Transverse colon (tissue), 4 donors: Measurements from ENCODE around the gene NCOA1. TPM values are rescaled to one million over a fixed set of nuclear protein-coding genes. Genes with fewer than 3 reads are reported as not detected.

Experiments used
- DNase-seq: peaks from one replicate; pipeline ENCODE4 v3.0.0-alpha.2; 2019
- H3K27ac ChIP-seq, 4 donors: fragments of 200-600 bp; sonication (generic); 2 replicates each; pipeline ENCODE4 v1.5.1; 2016 to 2018; ENCODE audit warnings: inconsistent platforms in 4 of 4
- H3K27me3 ChIP-seq: fragments of 200-600 bp; sonication (generic); 2 replicates; pipeline ENCODE4 v1.5.1; 2017; ENCODE audit warnings: inconsistent platforms
- H3K36me3 ChIP-seq, 4 donors: fragments of 200-600 bp; sonication (generic); 2 replicates each; pipeline ENCODE4 v1.5.1; 2017 to 2019; ENCODE audit warnings: inconsistent platforms in 4 of 4
- H3K4me1 ChIP-seq, 4 donors: fragments of 200-600 bp; sonication (generic); 2 replicates each; pipeline ENCODE4 v1.5.1; 2017 to 2020; ENCODE audit warnings: inconsistent platforms in 4 of 4
- H3K4me3 ChIP-seq, 4 donors: fragments of 200-600 bp; sonication (generic); 1 replicate in 1 of 4; 2 replicates in 3 of 4; pipeline versions ENCODE4 v1.5.1 to v1.6.1; 2017 to 2019; ENCODE audit warnings: inconsistent platforms in 4 of 4
- H3K9me3 ChIP-seq, 2 donors: fragments of 200-600 bp; sonication (generic); 2 replicates each; pipeline ENCODE4 v1.5.1; 2017 to 2019; ENCODE audit warnings: inconsistent platforms in 2 of 2
- CTCF ChIP-seq, 5 experiments: fragments of 200-600 bp in 3 of 5; fragments of 450-650 bp in 2 of 5; sonication (generic) in 3 of 5; IDR thresholded peaks; 1 replicate in 2 of 5; 2 replicates in 3 of 5; pipeline ENCODE4 v1.5.1; 2016 to 2017; ENCODE audit warnings: antibody characterized with exemption in 5 of 5, inconsistent platforms in 3 of 5, mild to moderate bottlenecking in 2 of 5, moderate library complexity in 1 of 5
- EP300 ChIP-seq: sonication (generic); formaldehyde crosslinking; IDR thresholded peaks from one replicate; pipeline ENCODE4 v1.6.1; 2017; ENCODE audit warnings: antibody characterized with exemption, low read depth
- POLR2A ChIP-seq: fragments of 450-650 bp; IDR thresholded peaks from one replicate; pipeline ENCODE4 v1.6.1; 2016; ENCODE audit warnings: antibody characterized with exemption, mild to moderate bottlenecking, moderate library complexity
- POLR2AphosphoS5 ChIP-seq, 3 donors: sonication (generic); formaldehyde crosslinking; IDR thresholded peaks; one replicate each; pipeline ENCODE4 v1.6.1; 2016; ENCODE audit warnings: antibody characterized with exemption in 3 of 3
- WGBS, 2 donors: methylation state at CpG; one replicate each; pipeline ENCODE4 v1.1.5; 2018; ENCODE audit warnings: low coverage in 1 of 2; 5-methylcytosine and 5-hydroxymethylcytosine counted together
- in situ Hi-C, 4 donors: fragments of 200-750 bp; cut with MboI; loops; one replicate each; pipeline versions ENCODE4 v1.15.0 to v1.15.1; 2017; ENCODE audit warnings: low sequenced_read_pairs in 3 of 4, low pct_ligation_motif_present in 1 of 4, low pct_unique_long_range_greater_than_20kb in 1 of 4
- intact Hi-C: fragments of 100-400 bp; cut with DNase I; formaldehyde crosslinking; loops from one replicate; pipeline ENCODE4 v1.15.1; 2023; ENCODE audit warnings: low total_unique reads
- total RNA-seq, 4 donors: library from RNA; depleted of rRNA; stranded (reverse); fragments of >200 nt; gene quantifications; one replicate each; pipeline ENCODE4 v1.1.0, GENCODE V29; 2016

Gene NCOA1
- 10 to 100 TPM; 32.9 to 56.5 (median 47.9) TPM for total RNA-seq

DNA sequence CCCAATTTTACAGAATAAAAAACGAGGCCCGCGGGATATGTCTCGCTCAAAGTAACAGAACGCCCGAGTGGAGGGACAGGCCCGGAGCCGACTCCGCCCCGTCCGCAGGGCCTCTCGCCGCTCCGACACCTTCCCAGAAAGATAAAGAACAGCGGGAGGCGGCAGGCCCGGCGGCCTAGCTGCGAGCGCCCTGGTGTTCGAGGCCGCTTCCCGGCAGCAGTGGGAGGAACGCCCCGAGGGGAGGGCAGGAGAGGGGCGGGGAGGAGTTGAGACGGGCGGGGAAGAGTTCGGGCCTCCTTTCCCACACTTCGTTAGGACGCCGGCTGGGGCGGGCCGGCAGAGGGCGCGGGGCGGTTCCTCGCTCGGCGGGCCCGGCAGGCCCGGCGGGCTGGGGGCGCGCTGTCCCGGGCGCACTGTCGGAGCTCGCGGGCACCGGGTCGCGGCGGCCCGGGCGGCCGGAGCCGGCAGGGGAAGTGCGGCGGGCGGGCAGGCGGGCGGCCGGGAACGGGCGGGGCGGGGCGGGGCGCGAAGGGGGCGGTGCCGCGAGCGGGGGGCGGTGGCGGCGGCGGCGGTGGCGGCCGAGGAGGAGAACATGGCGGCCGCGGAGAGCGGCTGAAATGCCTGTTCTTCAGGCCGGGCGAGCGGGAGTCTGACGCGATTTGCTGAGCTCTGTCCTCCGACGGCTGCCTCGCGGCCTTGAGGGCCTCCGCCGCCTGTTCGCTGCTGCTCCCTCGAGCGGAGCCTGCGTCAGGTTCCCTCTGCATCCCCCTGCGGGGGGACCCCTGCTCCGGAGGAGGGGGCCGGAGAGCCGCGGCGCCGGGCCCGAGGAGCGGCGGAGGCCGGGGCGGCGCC lies at the start of gene NCOA1:
TSS of gene NCOA1 (plus strand) at position 565 of the 852 bp plus-strand sequence. CDS start 167,424 bp downstream, outside the sequence.
- in situ Hi-C loops (no loop called here), intact Hi-C loops (no loop called here)
- peak; percentile 93 for DNase-seq
- 1% methylated on average over 41 of the region's 113 CpGs; no CpG with 5 or more reads in 1 of the 2 donors for WGBS, 2 donors
- no peaks in the 10 kb centered on the region for H3K27me3 ChIP-seq
- no peaks in the 10 kb centered on the region for H3K36me3 ChIP-seq
- no peaks in the 10 kb centered on the region for H3K9me3 ChIP-seq
- peaks cover 12 to 52% (median 24%) of the 10 kb centered on the region in 4 donors for H3K4me1 ChIP-seq
- TF ChIP-seq POLR2AphosphoS5 (IDR thresholded peaks at IDR 0.05) (peak; percentile 65 to 71 (median 65)), EP300 (no peak), CTCF (IDR thresholded peaks at IDR 0.05) (peak in 1 of 5 experiments; percentile 11)
- peak within 1 kb of the TSS; percentile 81 to 95 (median 90) for H3K4me3 ChIP-seq
- H3K27ac ChIP-seq, result peak within 1 kb of the TSS; percentile 89 to 94 (median 90)

DNA sequence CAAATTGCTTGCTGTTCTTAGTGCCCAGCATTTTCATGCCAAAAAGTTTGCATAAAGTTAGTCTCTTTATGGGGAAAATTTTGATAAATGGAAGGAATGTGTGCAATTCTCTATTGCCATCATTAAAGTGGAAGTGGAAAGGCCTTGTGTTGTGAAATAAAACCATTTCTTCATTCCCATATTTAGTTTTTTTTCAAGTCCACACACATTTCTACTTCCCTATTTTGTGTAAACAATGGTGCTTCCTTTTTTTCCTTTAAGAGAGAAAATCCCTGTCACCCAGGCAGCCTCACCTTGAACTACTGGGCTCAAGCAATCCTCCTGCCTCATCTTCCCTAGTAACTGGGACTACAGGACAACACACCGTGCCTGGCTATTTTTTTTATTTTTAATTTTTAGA lies 42.3 kb upstream of the NCOA1 start:
- H3K9me3 ChIP-seq, result peaks cover 5 to 8% of the 10 kb centered on the region in 2 donors
- DNase-seq, result no peak
- intact Hi-C loops (no loop called here), in situ Hi-C loops (loop anchor here in 1 of 4 donors (25.0 kb wide), 1 partner anchor 214 kb away; no protein-coding TSS in a partner anchor)
- no peak overlapping the region for H3K4me3 ChIP-seq
- H3K27me3 ChIP-seq, result no peaks in the 10 kb centered on the region
- peaks cover 0 to 6% (median 0%) of the 10 kb centered on the region in 4 donors for H3K4me1 ChIP-seq
- WGBS, 2 donors, result 86 to 96% methylated on average over 1 of the region's 1 CpG
- no peak for TF ChIP-seq EP300
- TF ChIP-seq POLR2A, result no peak
- TF ChIP-seq POLR2AphosphoS5 (IDR thresholded peaks at IDR 0.05), result no peak
- no peak for TF ChIP-seq CTCF (IDR thresholded peaks at IDR 0.05)
- H3K27ac ChIP-seq, result no peak overlapping the region
- no peaks in the 10 kb centered on the region for H3K36me3 ChIP-seq

DNA sequence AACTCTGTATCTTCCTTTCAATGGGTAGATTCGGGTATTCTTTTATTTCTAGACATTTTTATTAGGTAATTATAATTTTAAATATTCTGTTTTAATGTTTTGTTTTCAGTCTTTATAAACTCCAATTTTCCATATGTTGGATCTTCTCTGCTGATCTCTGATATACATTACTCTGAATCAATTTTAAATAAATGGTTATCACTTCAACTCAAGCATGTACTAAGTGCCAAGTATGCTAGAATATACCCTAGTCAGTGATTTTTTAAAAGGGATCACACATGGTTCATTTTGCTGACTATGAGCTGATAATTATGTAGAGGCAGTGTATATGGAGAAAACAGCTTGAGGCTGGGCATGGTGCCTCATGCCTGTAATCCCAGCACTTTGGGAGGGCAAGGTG lies 41.7 kb upstream of the NCOA1 start:
- 74 to 82% methylated on average over 1 of the region's 1 CpG for WGBS, 2 donors
- no peak for TF ChIP-seq POLR2AphosphoS5 (IDR thresholded peaks at IDR 0.05)
- no peak for TF ChIP-seq EP300
- TF ChIP-seq POLR2A, result no peak
- no peak for TF ChIP-seq CTCF (IDR thresholded peaks at IDR 0.05)
- H3K27ac ChIP-seq, result no peak overlapping the region
- intact Hi-C loops, result no loop called here
- peaks cover 5 to 8% of the 10 kb centered on the region in 2 donors for H3K9me3 ChIP-seq
- in situ Hi-C loops, result loop anchor here in 1 of 4 donors (25.0 kb wide), 1 partner anchor 213 kb away; no protein-coding TSS in a partner anchor
- H3K36me3 ChIP-seq, result no peaks in the 10 kb centered on the region
- H3K4me1 ChIP-seq, result peaks cover 0 to 9% (median 0%) of the 10 kb centered on the region in 4 donors
- no peak overlapping the region for H3K4me3 ChIP-seq
- DNase-seq, result no peak
- H3K27me3 ChIP-seq, result no peaks in the 10 kb centered on the region

- TF ChIP-seq CTCF (IDR thresholded peaks at IDR 0.05) (no peak), POLR2A (no peak), EP300 (no peak), POLR2AphosphoS5 (IDR thresholded peaks at IDR 0.05) (no peak)
- in situ Hi-C loops (no loop called here), intact Hi-C loops (no loop called here)
- peaks cover 0 to 14% (median 4%) of the 10 kb centered on the region in 4 donors for H3K4me1 ChIP-seq
- no peak overlapping the region for H3K27ac ChIP-seq
- H3K27me3 ChIP-seq, result no peaks in the 10 kb centered on the region
- DNase-seq, result no peak
- H3K4me3 ChIP-seq, result no peak overlapping the region
- peaks cover 5 to 8% of the 10 kb centered on the region in 2 donors for H3K9me3 ChIP-seq
- no peaks in the 10 kb centered on the region for H3K36me3 ChIP-seq
- 69 to 73% methylated on average over 6 to 7 of the region's 7 CpGs for WGBS, 2 donors
Observed at GRCh38 chr2:24451805-24452501, 39.1 kb upstream of the NCOA1 start.
